ENCODE results near the gene IL13RA1.
"Not testable (repeated sequence)": the region's sequence is repeated elsewhere in the genome, so short reads cannot be mapped to it uniquely, and the experiment has no call there.

Gene IL13RA1

GRCh38 chrX:118726887-118727685, at the start of gene IL13RA1:
TSS of gene IL13RA1 (plus strand) at chrX:118727606. CDS start at chrX:118727639, 33 bp downstream.
- no peak for DNase-seq (ENCODE audit: low read depth in 2 of 3, low spot score in 2 of 3)

- no peak for DNase-seq (ENCODE audit: low read depth in 2 of 3, low spot score in 2 of 3)
These were observed 48.1 kb upstream of the IL13RA1 start for GRCh38 chrX:118679290-118679689.

- DNase-seq (ENCODE audit: low read depth in 2 of 3, low spot score in 2 of 3): no peak
These were observed 45.0 kb upstream of the IL13RA1 start for GRCh38 chrX:118682258-118683014.

DNA sequence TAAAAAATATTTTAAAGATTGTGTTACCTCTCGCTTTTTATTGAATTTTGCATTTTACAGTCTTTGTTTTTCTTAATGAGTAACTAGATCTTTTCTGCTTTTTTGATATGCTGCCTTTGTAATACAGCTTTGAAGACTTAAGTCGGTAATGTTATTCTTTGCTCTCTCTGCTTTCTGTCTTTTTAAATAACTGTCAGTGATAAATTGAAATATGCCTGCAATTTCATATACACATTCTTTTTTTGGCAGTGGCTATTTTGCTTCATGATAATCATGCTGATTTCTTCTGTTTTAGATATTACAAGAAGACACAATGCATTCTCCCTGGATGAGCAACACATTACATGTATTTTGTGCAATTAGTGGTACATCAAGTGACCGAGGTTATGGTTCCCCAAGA, 42.0 kb upstream of the IL13RA1 start:
- no peak for DNase-seq (ENCODE audit: low read depth in 2 of 3, low spot score in 2 of 3)

DNA sequence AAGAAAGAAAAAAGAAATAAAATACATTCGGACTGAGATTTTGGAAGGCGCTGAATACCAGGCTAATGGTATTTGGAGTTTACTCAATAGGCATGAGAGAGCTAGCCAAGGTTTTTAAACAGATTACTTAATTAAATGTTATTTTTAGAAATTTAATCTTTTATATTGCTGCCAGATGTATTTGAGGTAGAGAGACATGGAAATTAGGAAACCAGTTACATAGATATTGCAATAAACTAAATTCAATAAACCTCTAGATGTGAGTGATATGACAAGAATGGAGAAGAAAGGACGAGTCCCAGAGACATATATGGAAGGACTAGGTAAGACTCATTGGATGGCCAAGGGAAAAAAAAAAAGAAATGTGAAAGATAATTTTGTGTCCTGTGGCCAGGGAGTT, 38.5 kb upstream of the IL13RA1 start:
- DNase-seq (ENCODE audit: low read depth in 2 of 3, low spot score in 2 of 3): no peak

DNA sequence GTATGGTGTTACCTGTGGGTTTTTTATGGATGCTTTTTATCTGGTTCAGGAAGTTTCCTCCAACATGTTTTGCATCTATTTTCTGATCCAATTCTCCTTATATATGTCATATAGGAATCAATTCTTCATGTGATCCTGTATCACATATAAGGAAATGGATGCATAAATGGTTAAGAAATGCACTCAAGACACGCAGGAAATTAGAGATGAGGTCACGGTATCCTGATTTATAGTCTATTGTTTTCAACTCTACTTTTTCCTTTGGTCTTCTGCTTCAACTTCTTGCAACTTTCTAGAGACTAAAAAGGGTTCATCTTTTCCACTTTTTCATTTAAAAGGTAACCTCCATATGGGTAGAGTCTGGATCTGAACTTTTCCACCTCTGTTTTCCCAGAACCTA, 33.6 kb upstream of the IL13RA1 start:
- DNase-seq (ENCODE audit: low read depth in 2 of 3, low spot score in 2 of 3): no peak

- DNase-seq (ENCODE audit: low read depth in 2 of 3, low spot score in 2 of 3): no peak
These were observed 32.8 kb upstream of the IL13RA1 start for GRCh38 chrX:118694638-118695037.

DNA sequence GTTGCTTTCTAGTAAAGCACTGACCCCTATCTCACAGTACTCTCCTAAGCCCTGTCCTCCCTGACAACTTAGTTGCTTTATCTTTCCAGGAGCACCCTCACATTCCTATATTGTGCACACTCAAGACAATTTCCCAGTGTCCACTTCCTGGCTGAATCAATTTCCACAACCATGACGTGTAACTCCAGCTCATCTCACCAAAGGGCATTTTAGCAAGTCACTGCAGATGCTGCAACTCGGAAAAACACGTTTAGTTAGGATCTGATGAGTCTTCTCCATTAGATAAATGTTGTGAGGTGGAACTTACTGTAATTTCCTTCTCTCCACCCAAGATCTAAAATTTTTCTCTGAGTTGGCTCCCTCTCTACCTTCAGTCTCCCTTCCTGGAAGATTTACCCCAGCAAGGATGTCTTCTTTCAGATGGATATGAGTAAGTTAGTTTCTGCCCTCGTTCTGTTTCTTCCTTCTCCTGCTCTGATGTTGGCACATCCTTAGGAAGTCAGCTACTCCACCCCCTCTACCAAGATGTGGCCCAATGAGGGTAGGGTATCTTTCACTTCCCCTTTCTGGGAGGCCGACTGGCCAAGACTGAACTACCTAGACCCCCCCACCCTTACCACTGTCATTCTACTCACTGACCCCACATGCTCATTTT, 28.8 kb upstream of the IL13RA1 start:
- no peak for DNase-seq (ENCODE audit: low read depth in 2 of 3, low spot score in 2 of 3)

DNA sequence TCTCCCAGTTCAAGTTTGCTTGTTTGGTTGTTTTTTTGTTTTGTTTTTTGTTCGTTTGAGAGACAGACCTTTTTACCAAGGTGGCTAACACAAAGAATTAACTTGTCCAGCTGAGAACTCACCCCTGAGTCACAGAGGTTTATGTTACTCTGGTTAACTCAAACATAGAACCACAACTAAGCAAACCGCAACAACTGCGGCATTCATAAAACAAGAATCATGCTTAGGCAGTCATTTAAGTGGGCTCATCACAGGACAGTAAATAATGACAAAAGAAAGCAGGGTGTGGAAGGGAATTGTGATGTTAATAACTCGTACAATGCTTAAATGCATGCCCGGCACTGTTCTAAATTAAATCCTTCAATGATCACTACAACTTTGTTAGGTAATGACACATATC, 24.7 kb upstream of the IL13RA1 start:
- no peak for DNase-seq (ENCODE audit: low read depth in 2 of 3, low spot score in 2 of 3)

- DNase-seq (ENCODE audit: low read depth in 2 of 3, low spot score in 2 of 3): no peak
These were observed 20.7 kb upstream of the IL13RA1 start for GRCh38 chrX:118706681-118707080.

DNA sequence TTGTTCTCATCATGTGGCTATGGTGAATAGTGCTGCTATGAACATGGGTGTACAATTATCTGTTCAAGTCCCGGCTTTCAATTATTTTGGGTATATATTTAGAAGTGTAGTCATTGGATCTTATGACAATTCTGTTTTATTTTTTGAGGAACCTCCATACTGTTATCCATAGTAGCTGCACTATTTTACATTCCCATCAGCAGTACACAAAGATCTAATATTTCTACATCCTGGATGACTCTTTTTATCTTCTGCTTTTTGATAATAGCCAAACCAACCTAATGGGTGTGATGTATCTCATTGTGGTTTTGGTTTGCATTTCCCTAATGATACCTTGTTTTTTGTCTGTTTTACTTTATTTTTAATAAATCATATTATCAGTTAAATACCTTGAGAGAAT, 12.9 kb upstream of the IL13RA1 start:
- DNase-seq (ENCODE audit: low read depth in 2 of 3, low spot score in 2 of 3): no peak

DNA sequence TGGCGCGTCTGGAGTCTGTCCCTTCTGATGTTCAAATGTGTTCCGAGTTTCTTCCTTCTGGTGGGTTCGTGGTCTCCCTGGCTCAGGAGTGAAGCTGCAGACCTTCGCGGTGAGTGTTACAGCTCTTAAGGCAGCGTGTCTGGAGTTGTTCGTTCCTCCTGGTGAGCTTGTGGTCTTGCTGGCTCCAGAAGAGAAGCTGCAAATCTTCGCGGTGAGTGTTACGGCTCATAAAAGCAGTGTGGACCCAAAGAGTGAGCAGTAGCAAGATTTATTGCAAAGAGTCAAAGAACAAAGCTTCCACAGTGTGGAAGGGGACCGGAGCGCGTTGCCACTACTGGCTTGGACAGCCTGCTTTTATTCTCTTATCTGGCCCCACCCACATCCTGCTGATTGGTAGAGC, 11.5 kb upstream of the IL13RA1 start:
- not testable (repeated sequence) for DNase-seq (ENCODE audit: low read depth in 2 of 3, low spot score in 2 of 3)

DNA sequence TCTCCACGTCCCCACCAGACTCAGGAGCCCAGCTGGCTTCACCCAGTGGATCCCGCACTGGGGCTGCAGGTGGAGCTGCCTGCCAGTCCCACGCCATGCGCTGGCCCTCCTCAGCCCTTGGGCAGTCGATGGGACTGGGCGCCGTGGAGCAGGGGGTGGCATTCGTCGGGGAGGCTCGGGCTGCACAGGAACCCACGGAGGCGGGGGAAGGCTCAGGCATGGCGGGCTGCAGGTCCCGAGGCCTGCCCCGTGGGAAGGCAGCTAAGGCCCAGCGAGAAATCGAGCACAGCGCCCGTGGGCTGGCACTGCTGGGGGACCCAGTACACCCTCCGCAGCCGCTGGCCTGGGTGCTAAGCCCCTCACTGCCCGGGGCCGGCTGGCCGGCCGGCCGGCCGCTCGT, 10.6 kb upstream of the IL13RA1 start:
- DNase-seq (ENCODE audit: low read depth in 2 of 3, low spot score in 2 of 3): not testable (repeated sequence)

DNA sequence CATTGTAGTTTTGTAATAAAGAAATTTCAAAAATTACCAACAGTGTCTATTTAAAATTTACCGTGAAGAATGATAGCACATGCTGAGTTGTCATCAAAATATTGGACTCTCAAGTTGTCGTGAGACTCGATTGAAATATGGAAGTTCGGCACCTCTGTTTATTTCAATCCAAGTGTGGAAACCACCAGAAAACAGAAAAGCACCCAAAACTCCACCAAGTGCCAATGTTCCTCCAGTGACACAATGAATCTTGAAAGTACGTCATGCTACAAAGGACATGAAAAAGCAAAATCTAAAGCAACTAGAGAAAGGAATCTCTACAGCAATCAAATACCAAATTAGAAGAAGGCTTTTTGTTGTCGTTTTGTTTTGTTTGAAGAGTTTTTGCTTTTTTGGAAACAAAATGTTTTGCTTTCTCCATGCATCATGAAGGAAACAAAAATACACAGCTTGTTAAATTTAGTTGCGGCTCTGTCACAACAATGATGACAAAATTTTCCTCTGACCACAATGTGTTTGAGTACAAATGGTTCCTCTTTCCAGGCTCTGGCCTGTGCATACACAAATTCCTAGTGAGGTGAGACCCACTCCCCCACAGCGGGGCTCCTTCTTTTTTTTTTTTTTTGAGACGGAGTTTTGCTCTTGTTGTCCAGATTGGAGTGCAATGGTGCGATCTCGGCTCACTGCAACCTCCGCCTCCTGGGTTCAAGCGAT, 9.6 kb upstream of the IL13RA1 start:
- no peak for DNase-seq (ENCODE audit: low read depth in 2 of 3, low spot score in 2 of 3)

DNA sequence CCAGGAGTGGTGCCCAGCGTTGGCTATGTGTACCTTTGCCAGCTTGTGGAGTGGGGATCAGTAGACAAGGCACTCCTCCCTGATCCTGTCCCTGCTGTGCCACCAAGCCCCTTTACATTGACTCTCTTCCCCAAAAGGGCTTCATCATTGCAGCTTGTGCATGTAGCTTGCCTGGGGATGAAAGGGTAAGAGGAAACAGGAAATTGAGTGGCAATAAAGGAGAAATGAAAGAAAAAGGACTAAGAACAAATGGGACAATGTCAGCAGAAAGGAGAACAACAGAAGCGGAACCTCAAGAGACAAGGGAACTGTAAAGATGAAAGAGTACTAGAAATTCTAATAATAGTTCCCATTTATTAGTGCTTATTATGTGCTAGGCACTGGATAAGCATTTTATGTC, 8.7 kb upstream of the IL13RA1 start:
- DNase-seq (ENCODE audit: low read depth in 2 of 3, low spot score in 2 of 3): no peak

DNA sequence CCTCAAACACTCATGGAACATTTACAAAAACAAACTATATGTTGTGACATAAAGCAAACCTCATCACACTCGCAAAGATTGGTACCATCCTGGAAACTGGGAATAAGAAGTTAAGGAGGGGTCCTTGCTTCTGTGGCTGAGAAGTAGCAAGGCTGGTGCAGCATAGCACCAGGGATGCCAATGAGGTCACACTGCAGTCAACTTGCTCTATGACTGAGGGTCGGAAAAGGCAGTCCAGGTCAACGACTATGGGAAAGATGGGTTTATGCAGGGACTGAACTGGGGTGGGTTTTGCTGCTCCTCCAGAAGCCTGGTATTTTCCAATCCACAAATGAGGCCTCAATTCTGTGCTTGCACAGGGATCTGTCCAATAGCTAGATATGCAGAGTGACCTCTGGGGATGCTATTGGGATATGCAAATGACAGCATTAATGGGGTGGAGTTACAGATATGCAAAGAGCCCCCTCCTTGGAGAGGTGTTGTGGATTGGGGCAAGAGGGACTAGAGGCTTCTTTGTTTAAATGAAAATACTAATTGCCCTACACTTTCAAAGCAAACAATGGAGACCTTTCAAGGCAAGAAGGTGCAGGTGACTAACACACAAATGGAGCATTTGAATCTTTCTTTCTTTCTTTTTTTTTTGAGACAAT, 7.2 kb upstream of the IL13RA1 start:
- no peak for DNase-seq (ENCODE audit: low read depth in 2 of 3, low spot score in 2 of 3)

GRCh38 chrX:118723376-118723775, 4.0 kb upstream of the IL13RA1 start:
- no peak for DNase-seq (ENCODE audit: low read depth in 2 of 3, low spot score in 2 of 3)

DNA sequence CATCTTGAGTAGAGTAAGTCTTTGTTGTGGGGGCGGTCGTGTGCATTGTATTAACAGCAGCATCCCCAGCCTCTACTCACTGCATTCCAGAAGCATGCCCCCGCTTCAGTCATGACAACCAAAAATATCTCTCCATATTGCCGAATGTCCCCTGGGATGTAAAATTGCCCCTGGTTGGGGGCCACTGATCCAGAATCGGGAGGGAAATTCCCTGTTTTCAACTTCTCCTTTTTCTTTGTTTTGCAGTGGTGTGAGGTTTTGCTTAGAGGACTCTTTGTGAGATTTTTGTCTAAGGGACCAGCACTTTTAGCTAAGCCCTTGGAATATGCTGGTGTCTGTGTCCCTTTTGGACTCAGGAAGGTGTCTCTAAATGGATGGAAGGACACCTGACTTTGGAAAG, 3.0 kb upstream of the IL13RA1 start:
- DNase-seq (ENCODE audit: low read depth in 2 of 3, low spot score in 2 of 3): no peak

DNA sequence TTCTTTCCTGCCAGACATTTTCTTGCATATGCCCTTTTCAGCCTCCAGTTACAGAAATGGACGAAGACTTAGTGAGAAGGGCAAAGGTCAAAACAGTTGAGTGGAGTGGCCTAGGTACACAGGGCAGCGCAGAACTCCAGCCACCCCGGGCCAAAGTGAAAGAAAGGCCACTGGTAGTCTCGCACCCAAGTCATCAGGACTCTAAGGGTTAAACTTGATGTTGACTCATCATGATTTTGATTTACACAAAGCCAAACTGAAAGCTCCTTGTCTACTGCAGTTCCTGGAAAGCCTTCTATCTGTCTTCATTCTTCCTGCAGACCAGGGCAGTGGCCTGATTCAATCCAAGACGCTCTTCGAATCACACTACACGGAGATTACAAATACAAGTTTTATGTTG, 2.6 kb upstream of the IL13RA1 start:
- DNase-seq (ENCODE audit: low read depth in 2 of 3, low spot score in 2 of 3): no peak

- no peak for DNase-seq (ENCODE audit: low read depth in 2 of 3, low spot score in 2 of 3)
These were observed 1.0 kb upstream of the IL13RA1 start for GRCh38 chrX:118726396-118726795.

All from activated CD8-positive, alpha-beta memory T cell treated with anti-CD3 and anti-CD28 coated beads for 48 hours (primary cell).